Measurements from ENCODE around the gene LCN9. TPM values are rescaled to one million over a fixed set of nuclear protein-coding genes. Genes with fewer than 3 reads are reported as not detected.

The LCN9 gene
- total and polyA plus RNA-seq, 2 of the 4 experiments (the other 2 are of a cell fraction): not detected

- in situ Hi-C loops (cut with MboI; ENCODE audit: low sequenced_read_pairs): no loop called here
- no peak for TF ChIP-seq RAD21 (IDR thresholded peaks at IDR 0.05; ENCODE audit: low read length)
Measured at GRCh38 chr9:135647884-135648283, 15.2 kb upstream of the LCN9 start.

More at GRCh38 chr9:135647884-135648283, 15.2 kb upstream of the LCN9 start:
- Histone ChIP-seq H3K36me3 (ENCODE audit: control insufficient read depth, insufficient read depth, low read length) (no peaks in the 10 kb centered on the region), H3K14ac (replicated peaks; ENCODE audit: low read depth, low read length) (no peak overlapping the region), H3K9me1 (ENCODE audit: insufficient read depth, low read length) (no peaks in the 10 kb centered on the region), H4K91ac (ENCODE audit: insufficient read depth, low read depth, low read length) (no peak overlapping the region), H4K20me1 (ENCODE audit: insufficient read depth, low read length) (no peaks in the 10 kb centered on the region), H2BK20ac (ENCODE audit: low read depth, low read length) (no peak overlapping the region), H3K4me2 (ENCODE audit: low read depth, low read length) (no peak overlapping the region), H2AK9ac (replicated peaks; ENCODE audit: low read depth, low read length, poor library complexity) (no peak overlapping the region), H2BK5ac (ENCODE audit: low read depth, low read length, poor library complexity, severe bottlenecking) (no peak overlapping the region), H3K23ac (ENCODE audit: low read depth, low read length) (no peak overlapping the region), H2BK15ac (ENCODE audit: low read depth, low read length) (no peak overlapping the region), H3K4ac (ENCODE audit: low read depth, low read length) (no peak overlapping the region), H3K4me1 (ENCODE audit: control insufficient read depth, insufficient read depth, low read length) (no peaks in the 10 kb centered on the region), H3K18ac (ENCODE audit: low read depth, low read length) (no peak overlapping the region), H3K56ac (ENCODE audit: extremely low read depth, insufficient read depth, low read length) (no peak overlapping the region), H3K9ac (ENCODE audit: low read depth, low read length) (no peak overlapping the region), H3K9me3 (ENCODE audit: control insufficient read depth, insufficient read depth, low read length) (peaks cover 23% of the 10 kb centered on the region), H4K5ac (ENCODE audit: low read depth, low read length) (no peak overlapping the region), H2BK120ac (ENCODE audit: low read depth, low read length) (no peak overlapping the region), H3K27me3 (ENCODE audit: control insufficient read depth, insufficient read depth, low read length) (no peaks in the 10 kb centered on the region), H3K79me1 (ENCODE audit: low read depth in 1 of 2, low read length in 2 of 2) (no peaks in the 10 kb centered on the region), H3K4me3 (ENCODE audit: insufficient read depth, low read depth, low read length) (no peak overlapping the region), H2AK5ac (ENCODE audit: low read depth, low read length) (no peak overlapping the region), H4K8ac (ENCODE audit: low read depth in 2 of 2, low read length in 2 of 2) (no peak overlapping the region), H2AFZ (replicated peaks; ENCODE audit: low read length, poor library complexity) (no peak overlapping the region), H3K27ac (ENCODE audit: insufficient read depth, low read length) (no peak overlapping the region)
- WGBS, 2 experiments (ENCODE audit: extremely low coverage in 2 of 2, insufficient read length in 1 of 2): 80% methylated on average over 1 of the region's 4 CpGs; no CpG with 5 or more reads in 1 of the 2 experiments
- dilution Hi-C loops (cut with HindIII; ENCODE audit: low sequenced_read_pairs, unreplicated experiment): no loop called here
- CTCF ChIA-PET: no interaction called here
- POLR2A ChIA-PET (ENCODE audit: unreplicated experiment): no interaction called here
- no TSS peak for BruUV-seq (replicated peaks)
- intact Hi-C loops (cut with micrococcal nuclease): no loop called here
- ATAC-seq (ENCODE audit: low read depth) (no peak), DNase-seq (no peak)
